Measurements from ENCODE around the gene TPK1. TPM values are rescaled to one million over a fixed set of nuclear protein-coding genes. Genes with fewer than 3 reads are reported as not detected.

Gene TPK1
- total RNA-seq, 4 donors from 2014 or later = 4.5 to 11.8 (median 8.0) TPM

- ATAC-seq (ENCODE audit: low FRiP score) (no peak), DNase-seq (ENCODE audit: low spot score) (no peak)
- no peak for TF ChIP-seq CTCF (IDR thresholded peaks at IDR 0.05)
Measured at GRCh38 chr7:144824360-144824759, 11.5 kb downstream of the TPK1 start.

GRCh38 chr7:144822223-144822622, 13.6 kb downstream of the TPK1 start:
- TF ChIP-seq CTCF (IDR thresholded peaks at IDR 0.05) = no peak
- ATAC-seq (ENCODE audit: low FRiP score) = no peak
- no peak for DNase-seq (ENCODE audit: low spot score)

GRCh38 chr7:144821067-144821466, 14.8 kb downstream of the TPK1 start:
- ATAC-seq (ENCODE audit: low FRiP score) = no peak

DNA sequence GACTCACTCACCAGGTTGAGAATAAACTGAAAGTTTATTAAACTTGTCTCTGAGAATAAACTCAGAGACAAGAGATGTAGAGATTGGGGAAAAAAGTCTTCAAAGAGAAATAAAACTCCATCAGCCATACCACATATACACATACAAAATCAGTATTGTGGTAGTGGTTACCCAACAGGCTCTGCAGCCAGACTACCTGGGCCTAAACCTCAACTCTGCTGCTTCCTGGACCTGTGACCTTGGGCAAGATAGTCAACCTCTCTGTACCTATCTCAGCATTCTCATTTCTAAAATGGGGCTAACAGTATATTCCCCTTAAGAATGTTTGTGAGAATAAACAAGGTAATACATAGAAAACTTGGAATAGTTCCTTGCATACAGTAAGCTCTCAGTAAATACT, 15.3 kb downstream of the TPK1 start:
- ATAC-seq (ENCODE audit: low FRiP score) (no peak), DNase-seq (ENCODE audit: low spot score) (no peak)
- TF ChIP-seq CTCF (IDR thresholded peaks at IDR 0.05) = no peak

More at GRCh38 chr7:144821067-144821466, 14.8 kb downstream of the TPK1 start:
- DNase-seq (ENCODE audit: low spot score) = no peak
- no peak for TF ChIP-seq CTCF (IDR thresholded peaks at IDR 0.05)

DNA sequence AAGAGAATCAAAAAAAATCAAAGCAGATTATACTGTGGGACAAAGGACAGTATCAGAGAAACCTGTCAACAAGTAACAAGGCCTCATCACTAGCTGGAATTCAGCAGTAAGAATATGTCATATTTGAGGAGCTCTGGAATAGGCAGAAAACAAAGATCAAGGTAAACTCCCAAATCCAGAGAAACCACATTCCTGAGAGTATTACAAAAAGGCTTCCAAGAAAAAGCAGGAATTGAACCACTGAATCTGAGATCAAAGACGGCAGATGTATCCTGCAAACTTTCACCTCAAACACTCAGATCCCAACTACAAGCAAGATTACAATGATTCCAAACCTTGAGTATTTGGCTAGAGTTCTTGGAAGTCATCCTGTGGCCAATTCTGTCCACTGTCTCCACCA, 16.3 kb downstream of the TPK1 start:
- ATAC-seq (ENCODE audit: low FRiP score) (no peak), DNase-seq (ENCODE audit: low spot score) (no peak)
- no peak for TF ChIP-seq CTCF (IDR thresholded peaks at IDR 0.05)

GRCh38 chr7:144818511-144818910, 17.3 kb downstream of the TPK1 start:
- no peak for DNase-seq (ENCODE audit: low spot score)
- ATAC-seq (ENCODE audit: low FRiP score) = no peak
- no peak for TF ChIP-seq CTCF (IDR thresholded peaks at IDR 0.05)

DNA sequence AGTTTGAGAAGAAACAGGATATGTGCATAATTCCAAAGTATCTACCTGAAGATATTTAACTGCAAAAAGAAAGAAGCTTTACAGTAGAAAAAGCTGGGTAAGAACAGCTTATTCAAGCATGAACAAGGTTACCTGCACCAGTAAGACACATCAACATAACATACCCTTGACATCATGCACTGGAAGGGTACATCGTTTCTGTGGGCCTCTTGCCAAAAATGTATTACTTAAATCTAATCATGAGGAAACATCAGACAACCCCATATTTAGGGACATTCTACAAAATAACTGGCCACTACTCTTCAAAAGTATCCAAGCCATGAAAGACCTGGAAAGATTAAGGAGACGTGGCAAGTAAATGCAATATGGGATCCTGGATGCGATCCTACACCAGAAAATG, 18.9 kb downstream of the TPK1 start:
- no peak for ATAC-seq (ENCODE audit: low FRiP score)
- no peak for DNase-seq (ENCODE audit: low spot score)
- TF ChIP-seq CTCF (IDR thresholded peaks at IDR 0.05) = no peak

Measured in omental fat pad (tissue), 4 donors.